ENCODE results near the gene ST3GAL5. TPM values are rescaled to one million over a fixed set of nuclear protein-coding genes. Genes with fewer than 3 reads are reported as not detected.

ST3GAL5 gene
- total RNA-seq, 2 experiments from 2014 or later, result 21.1 to 21.5 TPM

GRCh38 chr2:85917887-85918795, 29.4 kb upstream of the ST3GAL5 start:
- POLR2A ChIA-PET, result no interaction called here
- DNase-seq (no peak), ATAC-seq (no peak)
- Mint-ChIP-seq H3K27ac (no peak overlapping the region), H3K27me3 (no peaks in the 10 kb centered on the region), H3K36me3 (ENCODE audit: low read depth) (no peaks in the 10 kb centered on the region), H3K9me3 (no peaks in the 10 kb centered on the region), H3K4me1 (ENCODE audit: low read depth) (no peaks in the 10 kb centered on the region), H3K4me3 (no peak overlapping the region)
- CTCF ChIA-PET, result interaction anchor here (1.0 kb wide), 1 partner anchor 30 kb away, joined by 4 read pairs; no protein-coding TSS in a partner anchor
- TF ChIP-seq CTCF (IDR thresholded peaks at IDR 0.05), result no peak
- intact Hi-C loops (cut with micrococcal nuclease), result no loop called here

GRCh38 chr2:85915606-85916303, 27.0 kb upstream of the ST3GAL5 start:
- DNase-seq (no peak), ATAC-seq (no peak)
- Mint-ChIP-seq H3K4me1 (ENCODE audit: low read depth) (no peaks in the 10 kb centered on the region), H3K9me3 (no peaks in the 10 kb centered on the region), H3K27ac (no peak overlapping the region), H3K36me3 (ENCODE audit: low read depth) (no peaks in the 10 kb centered on the region), H3K4me3 (no peak overlapping the region), H3K27me3 (no peaks in the 10 kb centered on the region)
- ChIA-PET POLR2A (interaction anchor here (0.6 to 0.7 kb wide), 2 partner anchors 13 to 119 kb away, joined by 3 read pairs; no protein-coding TSS in a partner anchor), CTCF (interaction anchor here (0.9 to 1.0 kb wide), 2 partner anchors 14 to 88 kb away, joined by 3 to 4 read pairs; no protein-coding TSS in a partner anchor)
- no peak for TF ChIP-seq CTCF (IDR thresholded peaks at IDR 0.05)
- intact Hi-C loops (cut with micrococcal nuclease), result no loop called here

GRCh38 chr2:85914922-85915321, 26.1 kb upstream of the ST3GAL5 start:
- CTCF ChIA-PET, result interaction anchor here (0.9 kb wide), 1 partner anchor 25 kb away, joined by 3 read pairs; no protein-coding TSS in a partner anchor
- POLR2A ChIA-PET, result interaction anchor here (0.6 kb wide), 1 partner anchor 120 kb away, joined by 3 read pairs; no protein-coding TSS in a partner anchor
- intact Hi-C loops (cut with micrococcal nuclease), result no loop called here

GRCh38 chr2:85913884-85914881, 25.4 kb upstream of the ST3GAL5 start:
- ATAC-seq (no peak), DNase-seq (no peak)
- ChIA-PET POLR2A (interaction anchor here (1.1 kb wide), 1 partner anchor 13 kb away, joined by 3 read pairs; no protein-coding TSS in a partner anchor), CTCF (interaction anchor here (0.9 to 1.9 kb wide), 2 partner anchors 24 to 100 kb away, joined by 3 to 5 read pairs; no protein-coding TSS in a partner anchor)
- Mint-ChIP-seq H3K27me3 (no peaks in the 10 kb centered on the region), H3K4me3 (no peak overlapping the region), H3K27ac (no peak overlapping the region), H3K36me3 (ENCODE audit: low read depth) (no peaks in the 10 kb centered on the region), H3K4me1 (ENCODE audit: low read depth) (no peaks in the 10 kb centered on the region), H3K9me3 (no peaks in the 10 kb centered on the region)
- intact Hi-C loops (cut with micrococcal nuclease), result no loop called here
- no peak for TF ChIP-seq CTCF (IDR thresholded peaks at IDR 0.05)

More at GRCh38 chr2:85914922-85915321, 26.1 kb upstream of the ST3GAL5 start:
- Mint-ChIP-seq H3K9me3 (no peaks in the 10 kb centered on the region), H3K4me1 (ENCODE audit: low read depth) (no peaks in the 10 kb centered on the region), H3K36me3 (ENCODE audit: low read depth) (no peaks in the 10 kb centered on the region), H3K27me3 (no peaks in the 10 kb centered on the region), H3K27ac (no peak overlapping the region), H3K4me3 (no peak overlapping the region)
- no peak for TF ChIP-seq CTCF (IDR thresholded peaks at IDR 0.05)
- DNase-seq (no peak), ATAC-seq (no peak)
